CD8-positive, alpha-beta memory T cell (primary cell): ENCODE data around the gene PRR7. TPM values are rescaled to one million over a fixed set of nuclear protein-coding genes. Genes with fewer than 3 reads are reported as not detected.
"Not testable (repeated sequence)": the region's sequence is repeated elsewhere in the genome, so short reads cannot be mapped to it uniquely, and the experiment has no call there.

Source experiments
- CTCF ChIA-PET: fragments of 350-600 bp; sonication (Branson Sonifier 250); formaldehyde crosslinking; loops from one replicate; lab custom pipeline; 2021; ENCODE audit warnings: antibody characterized with exemption; lab: Charles Lee
- POLR2A ChIA-PET: fragments of 350-600 bp; sonication (Branson Sonifier 250); formaldehyde crosslinking; loops from one replicate; lab custom pipeline; 2021; ENCODE audit warnings: antibody characterized with exemption; lab: Charles Lee
- DNase-seq, 5 donors: peaks; one replicate each; pipeline versions ENCODE4 v3.0.0 to v3.0.0-alpha.2; 2020 to 2022; ENCODE audit warnings: mixed read lengths in 1 of 5
- H3K27ac ChIP-seq: one replicate; pipeline ENCODE4 v1.7.0; 2013; ENCODE audit warnings: low read depth, mild to moderate bottlenecking, low read length, moderate library complexity
- H3K27me3 ChIP-seq: 2 replicates; pipeline ENCODE4 v1.7.0; 2013; ENCODE audit warnings: low read length, mild to moderate bottlenecking; ENCODE audit not compliant: insufficient read depth, poor library complexity, severe bottlenecking
- H3K36me3 ChIP-seq: 2 replicates; pipeline ENCODE4 v1.7.0; 2013; ENCODE audit warnings: mild to moderate bottlenecking, low read length, moderate library complexity; ENCODE audit not compliant: insufficient read depth
- H3K4me1 ChIP-seq: 2 replicates; pipeline ENCODE4 v1.7.0; 2013; ENCODE audit warnings: mild to moderate bottlenecking, low read length, moderate library complexity; ENCODE audit not compliant: insufficient read depth
- H3K4me3 ChIP-seq: 2 replicates; pipeline ENCODE4 v1.7.0; 2013; ENCODE audit warnings: mild to moderate bottlenecking, low read length
- H3K9me3 ChIP-seq: 2 replicates; pipeline ENCODE4 v1.7.0; 2013; ENCODE audit warnings: mild to moderate bottlenecking, low read length
- H3K27ac Mint-ChIP-seq, 8 donors: one replicate each; pipeline ENCODE4 v1.8.0; 2020 to 2021; ENCODE audit warnings: mixed read lengths in 8 of 8, mild to moderate bottlenecking in 6 of 8, inconsistent platforms in 3 of 8, moderate library complexity in 3 of 8
- H3K27me3 Mint-ChIP-seq, 2 donors: one replicate each; pipeline ENCODE4 v1.8.0; 2020 to 2021; ENCODE audit warnings: mixed read lengths in 2 of 2, mild to moderate bottlenecking in 1 of 2, moderate library complexity in 1 of 2
- H3K36me3 Mint-ChIP-seq, 3 donors: one replicate each; pipeline ENCODE4 v1.8.0; 2020 to 2021; ENCODE audit warnings: mixed read lengths in 3 of 3, inconsistent platforms in 1 of 3, mild to moderate bottlenecking in 1 of 3
- H3K4me1 Mint-ChIP-seq, 3 donors: one replicate each; pipeline ENCODE4 v1.8.0; 2020 to 2021; ENCODE audit warnings: mixed read lengths in 3 of 3, inconsistent platforms in 1 of 3, mild to moderate bottlenecking in 1 of 3
- H3K4me3 Mint-ChIP-seq, 7 donors: one replicate each; pipeline ENCODE4 v1.8.0; 2020 to 2021; ENCODE audit warnings: mixed read lengths in 7 of 7, mild to moderate bottlenecking in 6 of 7, moderate library complexity in 4 of 7, inconsistent platforms in 2 of 7
- H3K9me3 Mint-ChIP-seq, 5 donors: one replicate each; pipeline ENCODE4 v1.8.0; 2020 to 2022; ENCODE audit warnings: mixed read lengths in 5 of 5, mild to moderate bottlenecking in 3 of 5, moderate library complexity in 2 of 5, inconsistent platforms in 1 of 5
- polyA plus RNA-seq: library from polyadenylated mRNA; unstranded; fragments of 300-500 nt; fragmentation: Illumina TruSeq; gene quantifications from one replicate; pipeline ENCODE4 v1.2.3, GENCODE V29; 2021
- total RNA-seq, 2 experiments: library from RNA; stranded (reverse); gene quantifications; one replicate each; pipeline ENCODE4 v1.2.3, GENCODE V29; 2021

PRR7 gene
- total and polyA plus RNA-seq, 3 experiments from 2014 or later: 14.7 to 22.1 (median 15.3) TPM

GRCh38 chr5:177478711-177479646 is 32.4 kb downstream of the PRR7 start:
- H3K27ac Mint-ChIP-seq: peak overlapping the region; percentile 74 to 93 (median 86)
- ChIA-PET POLR2A (interaction anchor here (1.2 kb wide), 1 partner anchor 53 kb away, joined by 4 read pairs; the partner anchor contains the start of gene GRK6), CTCF (interaction anchor here (0.8 to 3.0 kb wide), 7 partner anchors 11 to 169 kb away, joined by 3 to 17 read pairs (median 7); no protein-coding TSS in a partner anchor)
- DNase-seq: peak in 1 of 5 donors; percentile 50
- Histone ChIP-seq H3K27me3 (no peaks in the 10 kb centered on the region), H3K36me3 (no peaks in the 10 kb centered on the region), H3K27ac (no peak overlapping the region), H3K4me1 (peaks cover 23% of the 10 kb centered on the region), H3K4me3 (no peak overlapping the region), H3K9me3 (no peaks in the 10 kb centered on the region)
- H3K27me3 Mint-ChIP-seq: no peaks in the 10 kb centered on the region
- peaks cover 30 to 44% (median 30%) of the 10 kb centered on the region in 3 donors for H3K4me1 Mint-ChIP-seq
- H3K36me3 Mint-ChIP-seq: no peaks in the 10 kb centered on the region
- peak overlapping the region in 3 of 7 donors; percentile 27 to 55 (median 52) for H3K4me3 Mint-ChIP-seq
- no peaks in the 10 kb centered on the region for H3K9me3 Mint-ChIP-seq

GRCh38 chr5:177479774-177480173 is 33.2 kb downstream of the PRR7 start:
- Histone ChIP-seq H3K9me3 (no peaks in the 10 kb centered on the region), H3K27me3 (no peaks in the 10 kb centered on the region), H3K4me3 (no peak overlapping the region), H3K27ac (no peak overlapping the region), H3K4me1 (peaks cover 19% of the 10 kb centered on the region), H3K36me3 (no peaks in the 10 kb centered on the region)
- POLR2A ChIA-PET: no interaction called here
- no peaks in the 10 kb centered on the region for H3K36me3 Mint-ChIP-seq
- DNase-seq: no peak
- CTCF ChIA-PET: interaction anchor here (0.9 to 3.0 kb wide), 3 partner anchors 76 to 170 kb away, joined by 3 to 17 read pairs (median 11); no protein-coding TSS in a partner anchor
- H3K27ac Mint-ChIP-seq: peak overlapping the region in 7 of 8 donors; percentile 45 to 93 (median 84)
- H3K4me1 Mint-ChIP-seq: peaks cover 23 to 36% (median 28%) of the 10 kb centered on the region in 3 donors
- H3K9me3 Mint-ChIP-seq: no peaks in the 10 kb centered on the region
- no peak overlapping the region for H3K4me3 Mint-ChIP-seq
- no peaks in the 10 kb centered on the region for H3K27me3 Mint-ChIP-seq

GRCh38 chr5:177482359-177482795 is 35.8 kb downstream of the PRR7 start:
- Mint-ChIP-seq H3K4me3 (no peak overlapping the region), H3K27me3 (no peaks in the 10 kb centered on the region), H3K36me3 (peaks cover 0 to 3% (median 0%) of the 10 kb centered on the region in 3 donors), H3K4me1 (peaks cover 12 to 19% (median 14%) of the 10 kb centered on the region in 3 donors), H3K9me3 (no peaks in the 10 kb centered on the region), H3K27ac (peak overlapping the region in 1 of 8 donors; percentile 81)
- no peak overlapping the region for H3K4me3 ChIP-seq
- DNase-seq: no peak
- no peaks in the 10 kb centered on the region for H3K36me3 ChIP-seq
- H3K27me3 ChIP-seq: no peaks in the 10 kb centered on the region
- ChIA-PET POLR2A (no interaction called here), CTCF (interaction anchor here (0.9 to 1.6 kb wide), 2 partner anchors 10 to 19 kb away, joined by 4 to 5 read pairs; no protein-coding TSS in a partner anchor)
- no peak overlapping the region for H3K27ac ChIP-seq
- H3K9me3 ChIP-seq: no peaks in the 10 kb centered on the region
- H3K4me1 ChIP-seq: peaks cover 10% of the 10 kb centered on the region

GRCh38 chr5:177483042-177483441 is 36.4 kb downstream of the PRR7 start:
- H3K27me3 Mint-ChIP-seq: no peaks in the 10 kb centered on the region
- CTCF ChIA-PET: interaction anchor here (0.9 kb wide), 1 partner anchor 18 kb away, joined by 4 read pairs; no protein-coding TSS in a partner anchor
- Histone ChIP-seq H3K27ac (no peak overlapping the region), H3K4me1 (peaks cover 10% of the 10 kb centered on the region), H3K27me3 (no peaks in the 10 kb centered on the region), H3K4me3 (no peak overlapping the region), H3K36me3 (no peaks in the 10 kb centered on the region), H3K9me3 (no peaks in the 10 kb centered on the region)
- POLR2A ChIA-PET: no interaction called here
- no peak overlapping the region for H3K27ac Mint-ChIP-seq
- no peak overlapping the region for H3K4me3 Mint-ChIP-seq
- DNase-seq: no peak
- H3K4me1 Mint-ChIP-seq: peaks cover 12 to 16% (median 14%) of the 10 kb centered on the region in 3 donors
- no peaks in the 10 kb centered on the region for H3K9me3 Mint-ChIP-seq
- peaks cover 0 to 4% (median 0%) of the 10 kb centered on the region in 3 donors for H3K36me3 Mint-ChIP-seq

GRCh38 chr5:177483994-177484901 is 37.6 kb downstream of the PRR7 start:
- Mint-ChIP-seq H3K4me1 (peaks cover 6 to 9% (median 8%) of the 10 kb centered on the region in 3 donors), H3K36me3 (peaks cover 0 to 9% (median 0%) of the 10 kb centered on the region in 3 donors), H3K27ac (peak overlapping the region in 2 of 8 donors; percentile 32 to 55), H3K27me3 (no peaks in the 10 kb centered on the region), H3K4me3 (no peak overlapping the region), H3K9me3 (no peaks in the 10 kb centered on the region)
- Histone ChIP-seq H3K27ac (no peak overlapping the region), H3K4me3 (no peak overlapping the region), H3K4me1 (peaks cover 5% of the 10 kb centered on the region), H3K36me3 (no peaks in the 10 kb centered on the region), H3K9me3 (no peaks in the 10 kb centered on the region), H3K27me3 (no peaks in the 10 kb centered on the region)
- CTCF ChIA-PET: no interaction called here
- POLR2A ChIA-PET: no interaction called here
- no peak for DNase-seq

- no peaks in the 10 kb centered on the region for H3K27me3 Mint-ChIP-seq
- DNase-seq: no peak
- ChIA-PET CTCF (no interaction called here), POLR2A (no interaction called here)
- H3K4me1 Mint-ChIP-seq: peaks cover 0 to 1% (median under 1%) of the 10 kb centered on the region in 3 donors
- no peak overlapping the region for H3K4me3 ChIP-seq
- H3K27ac ChIP-seq: no peak overlapping the region
- H3K27ac Mint-ChIP-seq: peak overlapping the region in 2 of 8 donors; percentile 32 to 55
- no peaks in the 10 kb centered on the region for H3K4me1 ChIP-seq
- no peaks in the 10 kb centered on the region for H3K9me3 Mint-ChIP-seq
- no peaks in the 10 kb centered on the region for H3K36me3 ChIP-seq
- peaks cover 0 to 10% (median 0%) of the 10 kb centered on the region in 3 donors for H3K36me3 Mint-ChIP-seq
- no peaks in the 10 kb centered on the region for H3K9me3 ChIP-seq
- H3K27me3 ChIP-seq: no peaks in the 10 kb centered on the region
- H3K4me3 Mint-ChIP-seq: no peak overlapping the region
These were observed 38.4 kb downstream of the PRR7 start for GRCh38 chr5:177484902-177485549.

- DNase-seq, H3K27me3 ChIP-seq, CTCF ChIA-PET, H3K4me1 ChIP-seq, H3K4me3 ChIP-seq, H3K27me3 Mint-ChIP-seq, H3K27ac Mint-ChIP-seq, H3K4me3 Mint-ChIP-seq, H3K9me3 Mint-ChIP-seq, H3K36me3 ChIP-seq, H3K9me3 ChIP-seq, H3K27ac ChIP-seq, H3K4me1 Mint-ChIP-seq: not testable (repeated sequence)
- POLR2A ChIA-PET: interaction anchor here (1.2 kb wide), 1 partner anchor 31 kb away, joined by 3 read pairs; no protein-coding TSS in a partner anchor
- H3K36me3 Mint-ChIP-seq: peaks cover 0 to 15% (median 0%) of the 10 kb centered on the region in 3 donors
These were observed 39.1 kb downstream of the PRR7 start for GRCh38 chr5:177485753-177486152.
